Esophagus (tissue), 2 donors: ENCODE results near the gene TMEM86B. TPM values are rescaled to one million over a fixed set of nuclear protein-coding genes. Genes with fewer than 3 reads are reported as not detected.

Experiments used
- H3K27ac ChIP-seq, 2 donors: one replicate each; pipeline ENCODE4 v1.5.1; 2013; ENCODE audit warnings: low read depth in 2 of 2, mild to moderate bottlenecking in 2 of 2, inconsistent platforms in 1 of 2, low read length in 1 of 2, moderate library complexity in 1 of 2
- H3K27me3 ChIP-seq, 2 donors: one replicate each; pipeline ENCODE4 v1.6.1; 2013; ENCODE audit warnings: low read length in 2 of 2, control low read depth in 1 of 2, mild to moderate bottlenecking in 1 of 2; ENCODE audit not compliant: insufficient read depth in 2 of 2, control insufficient read depth in 1 of 2
- H3K36me3 ChIP-seq, 2 donors: one replicate each; pipeline ENCODE4 v1.6.1; 2013; ENCODE audit warnings: low read length in 1 of 2; ENCODE audit not compliant: control insufficient read depth in 2 of 2, insufficient read depth in 2 of 2
- H3K4me1 ChIP-seq, 2 donors: one replicate each; pipeline ENCODE4 v1.6.1; 2013; ENCODE audit warnings: low read length in 1 of 2; ENCODE audit not compliant: control insufficient read depth in 2 of 2, insufficient read depth in 2 of 2
- H3K4me3 ChIP-seq, 2 donors: one replicate each; pipeline ENCODE4 v1.5.1; 2013; ENCODE audit warnings: low read length in 2 of 2, mild to moderate bottlenecking in 2 of 2, low read depth in 1 of 2, moderate library complexity in 1 of 2
- H3K9me3 ChIP-seq, 2 donors: one replicate each; pipeline ENCODE4 v1.6.1; 2013; ENCODE audit warnings: mild to moderate bottlenecking in 2 of 2, low read depth in 1 of 2, low read length in 1 of 2, moderate library complexity in 1 of 2; ENCODE audit not compliant: control insufficient read depth in 2 of 2, insufficient read depth in 1 of 2
- WGBS, 2 donors: extraction: QIAGEN DNeasy Blood & Tissue Kit; methylation state at CpG; one replicate each; pipeline ENCODE4 v1.1.7; 2013; 5-methylcytosine and 5-hydroxymethylcytosine counted together
- polyA plus RNA-seq, 2 donors: library from polyadenylated mRNA; stranded (reverse); fragments of 200-250 nt; gene quantifications; one replicate each; pipeline ENCODE4 v1.2.3, GENCODE V29; 2013
- donor health status: healthy with polysubstance abuse.
- donor health status: Bipolar disorder and iron deficiency.

Gene TMEM86B
- polyA plus RNA-seq, 2 donors, result 2.3 to 6.0 TPM

GRCh38 chr19:55244004-55244680 lies 15.6 kb upstream of the TMEM86B start:
- Histone ChIP-seq H3K9me3 (no peaks in the 10 kb centered on the region), H3K27ac (no peak overlapping the region), H3K4me1 (peaks cover 0 to 17% of the 10 kb centered on the region in 2 donors), H3K27me3 (no peaks in the 10 kb centered on the region), H3K4me3 (no peak overlapping the region), H3K36me3 (peaks cover 4 to 63% of the 10 kb centered on the region in 2 donors)
- 89 to 90% methylated on average over 12 of the region's 12 CpGs for WGBS, 2 donors

- no peaks in the 10 kb centered on the region for H3K27me3 ChIP-seq
- H3K36me3 ChIP-seq, result peaks cover 12 to 70% of the 10 kb centered on the region in 2 donors
- no peak overlapping the region for H3K4me3 ChIP-seq
- no peak overlapping the region for H3K27ac ChIP-seq
- 81 to 83% methylated on average over 7 of the region's 7 CpGs for whole genome bisulfite sequencing, 2 donors
- H3K9me3 ChIP-seq, result peaks cover 0 to 3% of the 10 kb centered on the region in 2 donors
- peaks cover 0 to 3% of the 10 kb centered on the region in 2 donors for H3K4me1 ChIP-seq
Measured at GRCh38 chr19:55242517-55242916, 14.0 kb upstream of the TMEM86B start.

- Histone ChIP-seq H3K9me3 (peaks cover 0 to 3% of the 10 kb centered on the region in 2 donors), H3K27ac (no peak overlapping the region), H3K4me3 (no peak overlapping the region), H3K36me3 (peaks cover 17 to 72% of the 10 kb centered on the region in 2 donors), H3K27me3 (no peaks in the 10 kb centered on the region), H3K4me1 (no peaks in the 10 kb centered on the region)
- 89 to 95% methylated on average over 16 of the region's 16 CpGs for WGBS, 2 donors
Measured at GRCh38 chr19:55241935-55242464, 13.4 kb upstream of the TMEM86B start.

- Histone ChIP-seq H3K4me1 (no peaks in the 10 kb centered on the region), H3K27me3 (no peaks in the 10 kb centered on the region), H3K27ac (no peak overlapping the region), H3K4me3 (no peak overlapping the region), H3K36me3 (peaks cover 23 to 73% of the 10 kb centered on the region in 2 donors), H3K9me3 (peaks cover 0 to 3% of the 10 kb centered on the region in 2 donors)
- 94% methylated on average over 36 to 37 of the region's 37 CpGs for WGBS, 2 donors
Measured at GRCh38 chr19:55241143-55241934, 12.8 kb upstream of the TMEM86B start.

- Histone ChIP-seq H3K27ac (no peak overlapping the region), H3K9me3 (peaks cover 0 to 3% of the 10 kb centered on the region in 2 donors), H3K36me3 (peaks cover 25 to 75% of the 10 kb centered on the region in 2 donors), H3K4me1 (no peaks in the 10 kb centered on the region), H3K27me3 (no peaks in the 10 kb centered on the region), H3K4me3 (no peak overlapping the region)
- WGBS, 2 donors, result 88 to 92% methylated on average over 6 of the region's 6 CpGs
Measured at GRCh38 chr19:55240713-55241020, 12.1 kb upstream of the TMEM86B start.

GRCh38 chr19:55239004-55239403 lies 10.4 kb upstream of the TMEM86B start:
- Histone ChIP-seq H3K27me3 (no peaks in the 10 kb centered on the region), H3K27ac (no peak overlapping the region), H3K9me3 (peaks cover 0 to 3% of the 10 kb centered on the region in 2 donors), H3K4me1 (no peaks in the 10 kb centered on the region), H3K4me3 (no peak overlapping the region), H3K36me3 (peaks cover 25 to 70% of the 10 kb centered on the region in 2 donors)
- WGBS, 2 donors, result 86 to 91% methylated on average over 12 of the region's 12 CpGs

GRCh38 chr19:55238030-55238429 lies 9.5 kb upstream of the TMEM86B start:
- H3K4me1 ChIP-seq, result no peaks in the 10 kb centered on the region

GRCh38 chr19:55232986-55233385 lies 4.4 kb upstream of the TMEM86B start:
- Histone ChIP-seq H3K4me3 (no peak overlapping the region), H3K9me3 (no peaks in the 10 kb centered on the region), H3K36me3 (peaks cover 34 to 69% of the 10 kb centered on the region in 2 donors), H3K27me3 (no peaks in the 10 kb centered on the region), H3K27ac (no peak overlapping the region), H3K4me1 (peaks cover 0 to 3% of the 10 kb centered on the region in 2 donors)
- 88 to 89% methylated on average over 5 of the region's 5 CpGs for WGBS, 2 donors

More at GRCh38 chr19:55238030-55238429, 9.5 kb upstream of the TMEM86B start:
- H3K9me3 ChIP-seq, result peaks cover 0 to 3% of the 10 kb centered on the region in 2 donors
- H3K27ac ChIP-seq, result no peak overlapping the region
- no peak overlapping the region for H3K4me3 ChIP-seq
- peaks cover 25 to 68% of the 10 kb centered on the region in 2 donors for H3K36me3 ChIP-seq
- no peaks in the 10 kb centered on the region for H3K27me3 ChIP-seq
- 93% methylated on average over 8 of the region's 8 CpGs for WGBS, 2 donors

GRCh38 chr19:55232286-55232602 lies 3.7 kb upstream of the TMEM86B start:
- H3K4me3 ChIP-seq, result no peak overlapping the region
- peaks cover 31 to 72% of the 10 kb centered on the region in 2 donors for H3K36me3 ChIP-seq
- WGBS, 2 donors, result 86 to 89% methylated on average over 7 to 12 of the region's 12 CpGs
- no peak overlapping the region for H3K27ac ChIP-seq
- H3K27me3 ChIP-seq, result no peaks in the 10 kb centered on the region
- no peaks in the 10 kb centered on the region for H3K9me3 ChIP-seq
- H3K4me1 ChIP-seq, result peaks cover 0 to 3% of the 10 kb centered on the region in 2 donors
